ENCODE results near the gene FOXC2. TPM values are rescaled to one million over a fixed set of nuclear protein-coding genes. Genes with fewer than 3 reads are reported as not detected.

The FOXC2 gene
- total and polyA plus RNA-seq, 9 of the 15 experiments (the other 6 are each of a cell fraction or from before 2014, with no cell fraction given), result 0.01 to 0.11 (median 0.10) TPM; not detected in 5

DNA sequence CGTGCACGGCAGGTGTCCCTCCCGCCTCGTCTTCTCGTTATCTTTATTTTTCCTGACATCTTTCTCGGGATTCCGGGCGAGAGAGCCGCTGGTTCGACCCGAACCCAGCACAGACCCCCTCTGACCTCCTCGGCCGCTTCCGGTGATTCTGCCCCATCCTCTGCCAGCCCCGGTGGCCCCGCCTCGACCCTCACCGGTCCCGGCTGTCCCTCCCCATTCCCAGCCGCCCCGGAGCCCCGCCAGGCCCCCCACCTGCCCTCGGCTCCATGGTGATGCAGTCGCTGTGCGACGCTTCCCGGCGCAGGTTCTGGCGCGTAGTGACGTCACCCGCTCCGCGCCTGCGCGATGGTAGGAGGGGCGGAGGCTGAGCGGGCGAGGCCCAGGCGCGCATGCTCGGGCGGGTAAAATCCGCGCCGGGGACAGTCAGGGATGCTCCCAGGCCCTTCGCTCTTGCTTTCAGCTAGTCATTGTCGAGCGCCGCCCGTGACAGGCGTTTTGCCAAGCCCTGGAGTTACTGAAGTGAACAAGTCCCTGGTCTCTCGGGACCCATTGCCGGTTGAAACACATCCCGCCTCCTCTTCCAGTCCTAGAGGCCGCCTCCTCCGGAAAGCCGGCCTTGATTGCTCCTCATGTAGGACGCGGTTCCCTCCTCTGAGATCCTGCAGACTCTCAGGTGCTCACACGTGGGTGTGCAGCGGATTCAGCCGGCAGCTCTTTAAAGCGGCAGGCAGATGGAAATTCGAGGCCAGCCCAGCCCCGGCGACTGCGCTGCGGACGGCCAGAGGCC is 11.5 kb upstream of the FOXC2 start, which contains the start of gene MTHFSD (continued):
- TF ChIP-seq, protein P1, sequence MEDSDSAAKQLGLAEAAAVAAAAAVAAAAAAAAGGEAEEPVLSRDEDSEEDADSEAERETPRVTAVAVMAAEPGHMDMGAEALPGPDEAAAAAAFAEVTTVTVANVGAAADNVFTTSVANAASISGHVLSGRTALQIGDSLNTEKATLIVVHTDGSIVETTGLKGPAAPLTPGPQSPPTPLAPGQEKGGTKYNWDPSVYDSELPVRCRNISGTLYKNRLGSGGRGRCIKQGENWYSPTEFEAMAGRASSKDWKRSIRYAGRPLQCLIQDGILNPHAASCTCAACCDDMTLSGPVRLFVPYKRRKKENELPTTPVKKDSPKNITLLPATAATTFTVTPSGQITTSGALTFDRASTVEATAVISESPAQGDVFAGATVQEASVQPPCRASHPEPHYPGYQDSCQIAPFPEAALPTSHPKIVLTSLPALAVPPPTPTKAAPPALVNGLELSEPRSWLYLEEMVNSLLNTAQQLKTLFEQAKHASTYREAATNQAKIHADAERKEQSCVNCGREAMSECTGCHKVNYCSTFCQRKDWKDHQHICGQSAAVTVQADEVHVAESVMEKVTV (CRISPR knock-in tag; IDR thresholded peaks at IDR 0.05), result no peak
- TF ChIP-seq SIN3B (IDR thresholded peaks at IDR 0.05; ENCODE audit: low read depth), result peak; percentile 78
- no peak for TF ChIP-seq ZNF165 (CRISPR knock-in tag; IDR thresholded peaks at IDR 0.05; ENCODE audit: borderline replicate concordance)
- TF ChIP-seq, protein P2, sequence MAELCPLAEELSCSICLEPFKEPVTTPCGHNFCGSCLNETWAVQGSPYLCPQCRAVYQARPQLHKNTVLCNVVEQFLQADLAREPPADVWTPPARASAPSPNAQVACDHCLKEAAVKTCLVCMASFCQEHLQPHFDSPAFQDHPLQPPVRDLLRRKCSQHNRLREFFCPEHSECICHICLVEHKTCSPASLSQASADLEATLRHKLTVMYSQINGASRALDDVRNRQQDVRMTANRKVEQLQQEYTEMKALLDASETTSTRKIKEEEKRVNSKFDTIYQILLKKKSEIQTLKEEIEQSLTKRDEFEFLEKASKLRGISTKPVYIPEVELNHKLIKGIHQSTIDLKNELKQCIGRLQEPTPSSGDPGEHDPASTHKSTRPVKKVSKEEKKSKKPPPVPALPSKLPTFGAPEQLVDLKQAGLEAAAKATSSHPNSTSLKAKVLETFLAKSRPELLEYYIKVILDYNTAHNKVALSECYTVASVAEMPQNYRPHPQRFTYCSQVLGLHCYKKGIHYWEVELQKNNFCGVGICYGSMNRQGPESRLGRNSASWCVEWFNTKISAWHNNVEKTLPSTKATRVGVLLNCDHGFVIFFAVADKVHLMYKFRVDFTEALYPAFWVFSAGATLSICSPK (IDR thresholded peaks at IDR 0.05; ENCODE audit: borderline replicate concordance), result no peak
- TF ChIP-seq HLTF (IDR thresholded peaks at IDR 0.05), result no peak
- TF ChIP-seq ZNF695 (CRISPR knock-in tag; IDR thresholded peaks at IDR 0.05), result no peak
- TF ChIP-seq TBP (optimal IDR thresholded peaks at IDR 0.05; ENCODE audit: low read depth, low read length), result peak; percentile 56
- TF ChIP-seq MTA1 (IDR thresholded peaks at IDR 0.05; ENCODE audit: borderline replicate concordance), result peak; percentile 99
- TF ChIP-seq NRF1 (conservative IDR thresholded peaks at IDR 0.05 in 1 of 2, IDR thresholded peaks at IDR 0.05 in 1 of 2), result peak; percentile 98
- TF ChIP-seq, protein P3, sequence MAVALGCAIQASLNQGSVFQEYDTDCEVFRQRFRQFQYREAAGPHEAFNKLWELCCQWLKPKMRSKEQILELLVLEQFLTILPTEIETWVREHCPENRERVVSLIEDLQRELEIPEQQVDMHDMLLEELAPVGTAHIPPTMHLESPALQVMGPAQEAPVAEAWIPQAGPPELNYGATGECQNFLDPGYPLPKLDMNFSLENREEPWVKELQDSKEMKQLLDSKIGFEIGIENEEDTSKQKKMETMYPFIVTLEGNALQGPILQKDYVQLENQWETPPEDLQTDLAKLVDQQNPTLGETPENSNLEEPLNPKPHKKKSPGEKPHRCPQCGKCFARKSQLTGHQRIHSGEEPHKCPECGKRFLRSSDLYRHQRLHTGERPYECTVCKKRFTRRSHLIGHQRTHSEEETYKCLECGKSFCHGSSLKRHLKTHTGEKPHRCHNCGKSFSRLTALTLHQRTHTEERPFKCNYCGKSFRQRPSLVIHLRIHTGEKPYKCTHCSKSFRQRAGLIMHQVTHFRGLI (CRISPR knock-in tag; IDR thresholded peaks at IDR 0.05), result no peak
- TF ChIP-seq, protein P4, sequence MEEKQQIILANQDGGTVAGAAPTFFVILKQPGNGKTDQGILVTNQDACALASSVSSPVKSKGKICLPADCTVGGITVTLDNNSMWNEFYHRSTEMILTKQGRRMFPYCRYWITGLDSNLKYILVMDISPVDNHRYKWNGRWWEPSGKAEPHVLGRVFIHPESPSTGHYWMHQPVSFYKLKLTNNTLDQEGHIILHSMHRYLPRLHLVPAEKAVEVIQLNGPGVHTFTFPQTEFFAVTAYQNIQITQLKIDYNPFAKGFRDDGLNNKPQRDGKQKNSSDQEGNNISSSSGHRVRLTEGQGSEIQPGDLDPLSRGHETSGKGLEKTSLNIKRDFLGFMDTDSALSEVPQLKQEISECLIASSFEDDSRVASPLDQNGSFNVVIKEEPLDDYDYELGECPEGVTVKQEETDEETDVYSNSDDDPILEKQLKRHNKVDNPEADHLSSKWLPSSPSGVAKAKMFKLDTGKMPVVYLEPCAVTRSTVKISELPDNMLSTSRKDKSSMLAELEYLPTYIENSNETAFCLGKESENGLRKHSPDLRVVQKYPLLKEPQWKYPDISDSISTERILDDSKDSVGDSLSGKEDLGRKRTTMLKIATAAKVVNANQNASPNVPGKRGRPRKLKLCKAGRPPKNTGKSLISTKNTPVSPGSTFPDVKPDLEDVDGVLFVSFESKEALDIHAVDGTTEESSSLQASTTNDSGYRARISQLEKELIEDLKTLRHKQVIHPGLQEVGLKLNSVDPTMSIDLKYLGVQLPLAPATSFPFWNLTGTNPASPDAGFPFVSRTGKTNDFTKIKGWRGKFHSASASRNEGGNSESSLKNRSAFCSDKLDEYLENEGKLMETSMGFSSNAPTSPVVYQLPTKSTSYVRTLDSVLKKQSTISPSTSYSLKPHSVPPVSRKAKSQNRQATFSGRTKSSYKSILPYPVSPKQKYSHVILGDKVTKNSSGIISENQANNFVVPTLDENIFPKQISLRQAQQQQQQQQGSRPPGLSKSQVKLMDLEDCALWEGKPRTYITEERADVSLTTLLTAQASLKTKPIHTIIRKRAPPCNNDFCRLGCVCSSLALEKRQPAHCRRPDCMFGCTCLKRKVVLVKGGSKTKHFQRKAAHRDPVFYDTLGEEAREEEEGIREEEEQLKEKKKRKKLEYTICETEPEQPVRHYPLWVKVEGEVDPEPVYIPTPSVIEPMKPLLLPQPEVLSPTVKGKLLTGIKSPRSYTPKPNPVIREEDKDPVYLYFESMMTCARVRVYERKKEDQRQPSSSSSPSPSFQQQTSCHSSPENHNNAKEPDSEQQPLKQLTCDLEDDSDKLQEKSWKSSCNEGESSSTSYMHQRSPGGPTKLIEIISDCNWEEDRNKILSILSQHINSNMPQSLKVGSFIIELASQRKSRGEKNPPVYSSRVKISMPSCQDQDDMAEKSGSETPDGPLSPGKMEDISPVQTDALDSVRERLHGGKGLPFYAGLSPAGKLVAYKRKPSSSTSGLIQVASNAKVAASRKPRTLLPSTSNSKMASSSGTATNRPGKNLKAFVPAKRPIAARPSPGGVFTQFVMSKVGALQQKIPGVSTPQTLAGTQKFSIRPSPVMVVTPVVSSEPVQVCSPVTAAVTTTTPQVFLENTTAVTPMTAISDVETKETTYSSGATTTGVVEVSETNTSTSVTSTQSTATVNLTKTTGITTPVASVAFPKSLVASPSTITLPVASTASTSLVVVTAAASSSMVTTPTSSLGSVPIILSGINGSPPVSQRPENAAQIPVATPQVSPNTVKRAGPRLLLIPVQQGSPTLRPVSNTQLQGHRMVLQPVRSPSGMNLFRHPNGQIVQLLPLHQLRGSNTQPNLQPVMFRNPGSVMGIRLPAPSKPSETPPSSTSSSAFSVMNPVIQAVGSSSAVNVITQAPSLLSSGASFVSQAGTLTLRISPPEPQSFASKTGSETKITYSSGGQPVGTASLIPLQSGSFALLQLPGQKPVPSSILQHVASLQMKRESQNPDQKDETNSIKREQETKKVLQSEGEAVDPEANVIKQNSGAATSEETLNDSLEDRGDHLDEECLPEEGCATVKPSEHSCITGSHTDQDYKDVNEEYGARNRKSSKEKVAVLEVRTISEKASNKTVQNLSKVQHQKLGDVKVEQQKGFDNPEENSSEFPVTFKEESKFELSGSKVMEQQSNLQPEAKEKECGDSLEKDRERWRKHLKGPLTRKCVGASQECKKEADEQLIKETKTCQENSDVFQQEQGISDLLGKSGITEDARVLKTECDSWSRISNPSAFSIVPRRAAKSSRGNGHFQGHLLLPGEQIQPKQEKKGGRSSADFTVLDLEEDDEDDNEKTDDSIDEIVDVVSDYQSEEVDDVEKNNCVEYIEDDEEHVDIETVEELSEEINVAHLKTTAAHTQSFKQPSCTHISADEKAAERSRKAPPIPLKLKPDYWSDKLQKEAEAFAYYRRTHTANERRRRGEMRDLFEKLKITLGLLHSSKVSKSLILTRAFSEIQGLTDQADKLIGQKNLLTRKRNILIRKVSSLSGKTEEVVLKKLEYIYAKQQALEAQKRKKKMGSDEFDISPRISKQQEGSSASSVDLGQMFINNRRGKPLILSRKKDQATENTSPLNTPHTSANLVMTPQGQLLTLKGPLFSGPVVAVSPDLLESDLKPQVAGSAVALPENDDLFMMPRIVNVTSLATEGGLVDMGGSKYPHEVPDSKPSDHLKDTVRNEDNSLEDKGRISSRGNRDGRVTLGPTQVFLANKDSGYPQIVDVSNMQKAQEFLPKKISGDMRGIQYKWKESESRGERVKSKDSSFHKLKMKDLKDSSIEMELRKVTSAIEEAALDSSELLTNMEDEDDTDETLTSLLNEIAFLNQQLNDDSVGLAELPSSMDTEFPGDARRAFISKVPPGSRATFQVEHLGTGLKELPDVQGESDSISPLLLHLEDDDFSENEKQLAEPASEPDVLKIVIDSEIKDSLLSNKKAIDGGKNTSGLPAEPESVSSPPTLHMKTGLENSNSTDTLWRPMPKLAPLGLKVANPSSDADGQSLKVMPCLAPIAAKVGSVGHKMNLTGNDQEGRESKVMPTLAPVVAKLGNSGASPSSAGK (IDR thresholded peaks at IDR 0.05), result peak; percentile 88
